ENCODE data around the gene AOPEP. TPM values are rescaled to one million over a fixed set of nuclear protein-coding genes. Genes with fewer than 3 reads are reported as not detected.

AOPEP gene
- polyA plus RNA-seq, 1 donor from 2014 or later = 10.0 TPM

GRCh38 chr9:95109456-95109855 is 383.0 kb downstream of the AOPEP start:
- Histone ChIP-seq H3K27me3 (ENCODE audit: insufficient read depth, low read depth, low read length) (no peaks in the 10 kb centered on the region), H4K20me1 (ENCODE audit: insufficient read depth) (no peaks in the 10 kb centered on the region), H3K27ac (ENCODE audit: low read length) (no peak overlapping the region), H3F3A (ENCODE audit: insufficient read depth, low read length, poor library complexity, severe bottlenecking) (no peaks in the 10 kb centered on the region), H2AFZ (ENCODE audit: low read depth, low read length) (no peak overlapping the region), H3K4me3 (ENCODE audit: low read length) (no peak overlapping the region), H3K9ac (ENCODE audit: low read length) (no peak overlapping the region), H3K79me2 (replicated peaks; ENCODE audit: insufficient read depth, low read length) (no peaks in the 10 kb centered on the region), H3K4me2 (ENCODE audit: low read length) (no peak overlapping the region), H3K36me3 (ENCODE audit: insufficient read depth, low read length) (peaks cover 19% of the 10 kb centered on the region), H3K9me2 (ENCODE audit: insufficient read depth, low read length) (no peaks in the 10 kb centered on the region), H3K9me3 (ENCODE audit: low read length) (no peaks in the 10 kb centered on the region)
- TF ChIP-seq POLR2AphosphoS5 (IDR thresholded peaks at IDR 0.05) (no peak), MXI1 (conservative IDR thresholded peaks at IDR 0.05; ENCODE audit: poor library complexity, severe bottlenecking) (no peak), EP300 (conservative IDR thresholded peaks at IDR 0.05; ENCODE audit: poor library complexity, severe bottlenecking) (no peak), TAF1 (IDR thresholded peaks at IDR 0.05; ENCODE audit: low read depth) (no peak), RAD21 (conservative IDR thresholded peaks at IDR 0.05) (no peak), CTCF (IDR thresholded peaks at IDR 0.05; ENCODE audit: poor library complexity, severe bottlenecking) (no peak), EZH2 (IDR thresholded peaks at IDR 0.05; ENCODE audit: borderline replicate concordance, insufficient read depth, low read length, poor library complexity, severe bottlenecking) (no peak), SMC3 (conservative IDR thresholded peaks at IDR 0.05; ENCODE audit: poor library complexity) (no peak)
- TF ChIP-seq, protein P1, sequence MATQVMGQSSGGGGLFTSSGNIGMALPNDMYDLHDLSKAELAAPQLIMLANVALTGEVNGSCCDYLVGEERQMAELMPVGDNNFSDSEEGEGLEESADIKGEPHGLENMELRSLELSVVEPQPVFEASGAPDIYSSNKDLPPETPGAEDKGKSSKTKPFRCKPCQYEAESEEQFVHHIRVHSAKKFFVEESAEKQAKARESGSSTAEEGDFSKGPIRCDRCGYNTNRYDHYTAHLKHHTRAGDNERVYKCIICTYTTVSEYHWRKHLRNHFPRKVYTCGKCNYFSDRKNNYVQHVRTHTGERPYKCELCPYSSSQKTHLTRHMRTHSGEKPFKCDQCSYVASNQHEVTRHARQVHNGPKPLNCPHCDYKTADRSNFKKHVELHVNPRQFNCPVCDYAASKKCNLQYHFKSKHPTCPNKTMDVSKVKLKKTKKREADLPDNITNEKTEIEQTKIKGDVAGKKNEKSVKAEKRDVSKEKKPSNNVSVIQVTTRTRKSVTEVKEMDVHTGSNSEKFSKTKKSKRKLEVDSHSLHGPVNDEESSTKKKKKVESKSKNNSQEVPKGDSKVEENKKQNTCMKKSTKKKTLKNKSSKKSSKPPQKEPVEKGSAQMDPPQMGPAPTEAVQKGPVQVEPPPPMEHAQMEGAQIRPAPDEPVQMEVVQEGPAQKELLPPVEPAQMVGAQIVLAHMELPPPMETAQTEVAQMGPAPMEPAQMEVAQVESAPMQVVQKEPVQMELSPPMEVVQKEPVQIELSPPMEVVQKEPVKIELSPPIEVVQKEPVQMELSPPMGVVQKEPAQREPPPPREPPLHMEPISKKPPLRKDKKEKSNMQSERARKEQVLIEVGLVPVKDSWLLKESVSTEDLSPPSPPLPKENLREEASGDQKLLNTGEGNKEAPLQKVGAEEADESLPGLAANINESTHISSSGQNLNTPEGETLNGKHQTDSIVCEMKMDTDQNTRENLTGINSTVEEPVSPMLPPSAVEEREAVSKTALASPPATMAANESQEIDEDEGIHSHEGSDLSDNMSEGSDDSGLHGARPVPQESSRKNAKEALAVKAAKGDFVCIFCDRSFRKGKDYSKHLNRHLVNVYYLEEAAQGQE (IDR thresholded peaks at IDR 0.05; ENCODE audit: borderline replicate concordance) = no peak

GRCh38 chr9:95110921-95111525 is 384.5 kb downstream of the AOPEP start:
- H3F3A ChIP-seq (ENCODE audit: insufficient read depth, low read length, poor library complexity, severe bottlenecking) = no peaks in the 10 kb centered on the region
- no peak overlapping the region for H3K4me2 ChIP-seq (ENCODE audit: low read length)
- H3K27ac ChIP-seq (ENCODE audit: low read length) = no peak overlapping the region
- H3K27me3 ChIP-seq (ENCODE audit: insufficient read depth, low read depth, low read length) = no peaks in the 10 kb centered on the region
- no peak overlapping the region for H2AFZ ChIP-seq (ENCODE audit: low read depth, low read length)
- H3K36me3 ChIP-seq (ENCODE audit: insufficient read depth, low read length) = peaks cover 13% of the 10 kb centered on the region
- no peaks in the 10 kb centered on the region for H4K20me1 ChIP-seq (ENCODE audit: insufficient read depth)
- no peak for TF ChIP-seq EP300 (conservative IDR thresholded peaks at IDR 0.05; ENCODE audit: poor library complexity, severe bottlenecking)
- TF ChIP-seq SMC3 (conservative IDR thresholded peaks at IDR 0.05; ENCODE audit: poor library complexity) = no peak
- no peak for TF ChIP-seq TAF1 (IDR thresholded peaks at IDR 0.05; ENCODE audit: low read depth)
- TF ChIP-seq CTCF (IDR thresholded peaks at IDR 0.05; ENCODE audit: poor library complexity, severe bottlenecking) = no peak
- no peak for TF ChIP-seq MXI1 (conservative IDR thresholded peaks at IDR 0.05; ENCODE audit: poor library complexity, severe bottlenecking)
- TF ChIP-seq RAD21 (conservative IDR thresholded peaks at IDR 0.05) = no peak
- no peak for TF ChIP-seq EZH2 (IDR thresholded peaks at IDR 0.05; ENCODE audit: borderline replicate concordance, insufficient read depth, low read length, poor library complexity, severe bottlenecking)
- no peak for TF ChIP-seq POLR2AphosphoS5 (IDR thresholded peaks at IDR 0.05)
- TF ChIP-seq, protein P1 (IDR thresholded peaks at IDR 0.05; ENCODE audit: borderline replicate concordance) = no peak
- no peak overlapping the region for H3K9ac ChIP-seq (ENCODE audit: low read length)
- H3K9me3 ChIP-seq (ENCODE audit: low read length) = no peaks in the 10 kb centered on the region
- no peaks in the 10 kb centered on the region for H3K9me2 ChIP-seq (ENCODE audit: insufficient read depth, low read length)
- no peaks in the 10 kb centered on the region for H3K79me2 ChIP-seq (replicated peaks; ENCODE audit: insufficient read depth, low read length)
- H3K4me3 ChIP-seq (ENCODE audit: low read length) = no peak overlapping the region
